Prostate gland (tissue), 2 donors: Measurements from ENCODE around the gene AUTS2. TPM values are rescaled to one million over a fixed set of nuclear protein-coding genes. Genes with fewer than 3 reads are reported as not detected.

ENCODE experiments used
- DNase-seq: peaks from one replicate; pipeline ENCODE4 v3.0.0-alpha.2; 2019; ENCODE audit warnings: low spot score
- H3K27ac ChIP-seq, 2 donors: fragments of 200-600 bp; sonication (generic); 2 replicates each; pipeline ENCODE4 v1.5.1; 2017 to 2019
- H3K27me3 ChIP-seq: fragments of 200-600 bp; sonication (generic); replicated peaks from 2 replicates; pipeline ENCODE4 v1.5.1; 2019; ENCODE audit not compliant: insufficient read depth
- H3K36me3 ChIP-seq, 2 donors: fragments of 200-600 bp; sonication (generic); 1 replicate in 1 of 2; 2 replicates in 1 of 2; pipeline versions ENCODE4 v1.5.1 to v1.8.1; 2017 to 2019
- H3K4me1 ChIP-seq: fragments of 200-600 bp; sonication (generic); replicated peaks from 2 replicates; pipeline ENCODE4 v1.5.1; 2019
- H3K4me3 ChIP-seq, 2 donors: fragments of 200-600 bp; sonication (generic); 2 replicates each; pipeline ENCODE4 v1.5.1; 2017 to 2019
- H3K9me3 ChIP-seq: fragments of 200-600 bp; sonication (generic); 2 replicates; pipeline ENCODE4 v1.5.1; 2017
- CTCF ChIP-seq, 4 experiments: fragments of 200-600 bp in 2 of 4; fragments of 450-650 bp in 2 of 4; sonication (generic) in 2 of 4; IDR thresholded peaks; 1 replicate in 3 of 4; 2 replicates in 1 of 4; pipeline ENCODE4 v1.5.1; 2016 to 2019; ENCODE audit warnings: antibody characterized with exemption in 4 of 4, mild to moderate bottlenecking in 2 of 4, moderate library complexity in 2 of 4
- POLR2A ChIP-seq: fragments of 450-650 bp; IDR thresholded peaks from one replicate; pipeline ENCODE4 v1.6.1; 2016; ENCODE audit warnings: antibody characterized with exemption, mild to moderate bottlenecking
- POLR2AphosphoS5 ChIP-seq: sonication (generic); formaldehyde crosslinking; IDR thresholded peaks from one replicate; pipeline ENCODE4 v1.6.1; 2017; ENCODE audit warnings: antibody characterized with exemption
- whole genome bisulfite sequencing: methylation state at CpG from one replicate; pipeline ENCODE4 v1.1.5; 2018; 5-methylcytosine and 5-hydroxymethylcytosine counted together
- intact Hi-C: fragments of 100-400 bp; cut with DNase I; formaldehyde crosslinking; loops from one replicate; pipeline ENCODE4 v1.14.2; 2022
- total RNA-seq, 2 donors: library from RNA; depleted of rRNA; stranded (reverse); fragments of >200 nt; gene quantifications; one replicate each; pipeline ENCODE4 v1.1.0, GENCODE V29; 2016

AUTS2 gene
- total RNA-seq, 2 donors from 2014 or later: 25.0 to 55.2 TPM

GRCh38 chr7:69603351-69603750, 5.1 kb downstream of the AUTS2 start:
- WGBS: 47% methylated on average over 3 of the region's 3 CpGs
- intact Hi-C loops: no loop called here
- no peaks in the 10 kb centered on the region for H3K36me3 ChIP-seq
- no peak overlapping the region for H3K4me3 ChIP-seq
- TF ChIP-seq POLR2AphosphoS5: no peak
- TF ChIP-seq POLR2A: no peak
- no peak for TF ChIP-seq CTCF (IDR thresholded peaks at IDR 0.05)
- no peak overlapping the region for H3K27ac ChIP-seq
- H3K27me3 ChIP-seq: no peaks in the 10 kb centered on the region
- no peaks in the 10 kb centered on the region for H3K9me3 ChIP-seq
- DNase-seq: no peak
- H3K4me1 ChIP-seq: no peaks in the 10 kb centered on the region

GRCh38 chr7:69603937-69604494, 5.7 kb downstream of the AUTS2 start:
- Histone ChIP-seq H3K9me3 (no peaks in the 10 kb centered on the region), H3K36me3 (no peaks in the 10 kb centered on the region), H3K27me3 (no peaks in the 10 kb centered on the region), H3K4me1 (no peaks in the 10 kb centered on the region), H3K4me3 (no peak overlapping the region), H3K27ac (no peak overlapping the region)
- TF ChIP-seq CTCF (IDR thresholded peaks at IDR 0.05) (no peak), POLR2A (no peak), POLR2AphosphoS5 (no peak)
- intact Hi-C loops: no loop called here
- 80% methylated on average over 2 of the region's 2 CpGs for WGBS
- no peak for DNase-seq

- no peaks in the 10 kb centered on the region for H3K4me1 ChIP-seq
- TF ChIP-seq POLR2AphosphoS5 (no peak), CTCF (IDR thresholded peaks at IDR 0.05) (no peak), POLR2A (no peak)
- DNase-seq: no peak
- no peaks in the 10 kb centered on the region for H3K36me3 ChIP-seq
- no peak overlapping the region for H3K27ac ChIP-seq
- H3K4me3 ChIP-seq: no peak overlapping the region
- no peaks in the 10 kb centered on the region for H3K27me3 ChIP-seq
- WGBS: 86% methylated on average over 3 of the region's 3 CpGs
- H3K9me3 ChIP-seq: no peaks in the 10 kb centered on the region
- intact Hi-C loops: no loop called here
These were observed 6.8 kb downstream of the AUTS2 start for GRCh38 chr7:69605070-69605469.

- H3K27ac ChIP-seq: no peak overlapping the region
- DNase-seq: no peak
- 60% methylated on average over 2 of the region's 2 CpGs for WGBS
- intact Hi-C loops: no loop called here
- H3K36me3 ChIP-seq: no peaks in the 10 kb centered on the region
- no peak overlapping the region for H3K4me3 ChIP-seq
- TF ChIP-seq POLR2A (no peak), CTCF (IDR thresholded peaks at IDR 0.05) (no peak), POLR2AphosphoS5 (no peak)
- H3K4me1 ChIP-seq: no peaks in the 10 kb centered on the region
- H3K27me3 ChIP-seq: no peaks in the 10 kb centered on the region
- H3K9me3 ChIP-seq: no peaks in the 10 kb centered on the region
These were observed 7.3 kb downstream of the AUTS2 start for GRCh38 chr7:69605546-69605945.

GRCh38 chr7:69608049-69608448, 9.8 kb downstream of the AUTS2 start:
- no peak for DNase-seq
- Histone ChIP-seq H3K4me3 (no peak overlapping the region), H3K27me3 (no peaks in the 10 kb centered on the region), H3K36me3 (no peaks in the 10 kb centered on the region), H3K27ac (no peak overlapping the region), H3K9me3 (no peaks in the 10 kb centered on the region), H3K4me1 (no peaks in the 10 kb centered on the region)
- intact Hi-C loops: no loop called here
- no peak for TF ChIP-seq CTCF (IDR thresholded peaks at IDR 0.05)
- TF ChIP-seq POLR2A: no peak
- no peak for TF ChIP-seq POLR2AphosphoS5
- 78% methylated on average over 4 of the region's 4 CpGs for WGBS
